Mesothelial cell of epicardium (in vitro differentiated cells): Measurements from ENCODE around the gene PRKD2. TPM values are rescaled to one million over a fixed set of nuclear protein-coding genes. Genes with fewer than 3 reads are reported as not detected.

Experiments used
- DNase-seq, 2 experiments: peaks; one replicate each; pipeline ENCODE4 v3.0.0; 2021; ENCODE audit warnings: low spot score in 2 of 2; ENCODE audit not compliant: unreplicated experiment in 2 of 2
- H3K27ac Mint-ChIP-seq: 2 replicates; pipeline ENCODE4 v1.8.0; 2021; ENCODE audit warnings: mixed read lengths
- H3K27me3 Mint-ChIP-seq: 2 replicates; pipeline ENCODE4 v1.8.0; 2021; ENCODE audit warnings: low read depth, mixed read lengths
- H3K36me3 Mint-ChIP-seq: 2 replicates; pipeline ENCODE4 v1.8.0; 2021; ENCODE audit warnings: mixed read lengths
- H3K4me1 Mint-ChIP-seq: 2 replicates; pipeline ENCODE4 v1.8.0; 2021; ENCODE audit warnings: mixed read lengths
- H3K4me3 Mint-ChIP-seq: 2 replicates; pipeline ENCODE4 v1.8.0; 2021; ENCODE audit warnings: mild to moderate bottlenecking, moderate library complexity, mixed read lengths
- H3K9me3 Mint-ChIP-seq: 2 replicates; pipeline ENCODE4 v1.8.0; 2021; ENCODE audit warnings: mixed read lengths
- total RNA-seq: library from RNA; stranded (reverse); gene quantifications from 3 replicates; pipeline ENCODE4 v1.2.1, GENCODE V29; 2021
- TF ChIP-seq, protein P1 (sequence below): fragments of 200-600 bp; sonication (generic); IDR thresholded peaks from one replicate; pipeline ENCODE4 v1.5.0; 2021; ENCODE audit warnings: antibody characterized with exemption; ENCODE audit not compliant: unreplicated experiment

PRKD2 gene
- total RNA-seq, 1 donor from 2014 or later = 74.7 TPM

GRCh38 chr19:46726551-46726950 lies 9.6 kb upstream of the PRKD2 start:
- H3K4me3 Mint-ChIP-seq = no peak overlapping the region
- TF ChIP-seq, protein P1, sequence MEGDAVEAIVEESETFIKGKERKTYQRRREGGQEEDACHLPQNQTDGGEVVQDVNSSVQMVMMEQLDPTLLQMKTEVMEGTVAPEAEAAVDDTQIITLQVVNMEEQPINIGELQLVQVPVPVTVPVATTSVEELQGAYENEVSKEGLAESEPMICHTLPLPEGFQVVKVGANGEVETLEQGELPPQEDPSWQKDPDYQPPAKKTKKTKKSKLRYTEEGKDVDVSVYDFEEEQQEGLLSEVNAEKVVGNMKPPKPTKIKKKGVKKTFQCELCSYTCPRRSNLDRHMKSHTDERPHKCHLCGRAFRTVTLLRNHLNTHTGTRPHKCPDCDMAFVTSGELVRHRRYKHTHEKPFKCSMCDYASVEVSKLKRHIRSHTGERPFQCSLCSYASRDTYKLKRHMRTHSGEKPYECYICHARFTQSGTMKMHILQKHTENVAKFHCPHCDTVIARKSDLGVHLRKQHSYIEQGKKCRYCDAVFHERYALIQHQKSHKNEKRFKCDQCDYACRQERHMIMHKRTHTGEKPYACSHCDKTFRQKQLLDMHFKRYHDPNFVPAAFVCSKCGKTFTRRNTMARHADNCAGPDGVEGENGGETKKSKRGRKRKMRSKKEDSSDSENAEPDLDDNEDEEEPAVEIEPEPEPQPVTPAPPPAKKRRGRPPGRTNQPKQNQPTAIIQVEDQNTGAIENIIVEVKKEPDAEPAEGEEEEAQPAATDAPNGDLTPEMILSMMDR = no peak
- H3K36me3 Mint-ChIP-seq = peaks cover 20% of the 10 kb centered on the region
- H3K27ac Mint-ChIP-seq = no peak overlapping the region
- no peak for DNase-seq
- H3K9me3 Mint-ChIP-seq = no peaks in the 10 kb centered on the region
- H3K27me3 Mint-ChIP-seq = no peaks in the 10 kb centered on the region
- H3K4me1 Mint-ChIP-seq = peaks cover 7% of the 10 kb centered on the region

DNA sequence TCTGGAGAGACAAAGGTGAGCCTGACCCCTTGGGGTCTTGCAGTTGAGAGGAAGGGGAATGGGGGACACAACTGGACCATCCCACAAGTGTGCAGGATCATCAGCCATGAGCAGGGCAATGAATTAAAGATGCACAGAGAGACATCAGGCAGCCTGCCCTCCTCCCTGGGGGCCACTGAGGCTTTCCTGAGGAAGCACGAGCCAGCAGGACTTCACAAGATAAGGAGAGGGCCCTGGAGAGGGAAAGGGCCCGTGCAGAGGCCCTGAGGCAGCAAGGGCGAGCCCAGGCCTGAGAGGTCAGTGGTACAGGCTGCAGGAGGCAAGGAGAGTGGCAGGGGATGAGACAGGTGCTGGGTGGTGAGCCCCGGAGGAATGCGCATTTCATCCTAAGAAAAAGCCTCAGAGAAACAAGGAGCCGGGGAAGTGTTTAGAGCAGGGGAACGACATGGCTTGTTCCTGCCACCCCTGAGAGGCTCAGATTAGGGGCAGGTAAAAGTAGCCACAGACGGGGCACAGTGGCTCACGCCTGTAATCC lies 9.0 kb upstream of the PRKD2 start:
- TF ChIP-seq, protein P1 = no peak
- Mint-ChIP-seq H3K4me1 (peaks cover under 1% of the 10 kb centered on the region), H3K27ac (peak overlapping the region; percentile 30), H3K27me3 (no peaks in the 10 kb centered on the region), H3K4me3 (no peak overlapping the region), H3K36me3 (peaks cover 20% of the 10 kb centered on the region), H3K9me3 (no peaks in the 10 kb centered on the region)
- peak in 1 of 2 experiments; percentile 0 for DNase-seq

- Mint-ChIP-seq H3K27me3 (no peaks in the 10 kb centered on the region), H3K9me3 (no peaks in the 10 kb centered on the region), H3K27ac (no peak overlapping the region), H3K4me3 (no peak overlapping the region), H3K4me1 (no peaks in the 10 kb centered on the region), H3K36me3 (peaks cover 20% of the 10 kb centered on the region)
- peak in 1 of 2 experiments; percentile 17 for DNase-seq
- TF ChIP-seq, protein P1 = no peak
These were observed 8.3 kb upstream of the PRKD2 start for GRCh38 chr19:46725036-46725820.

GRCh38 chr19:46724468-46724867 lies 7.6 kb upstream of the PRKD2 start:
- no peaks in the 10 kb centered on the region for H3K9me3 Mint-ChIP-seq

GRCh38 chr19:46723471-46723870 lies 6.6 kb upstream of the PRKD2 start:
- TF ChIP-seq, protein P1 = no peak
- H3K27me3 Mint-ChIP-seq = no peaks in the 10 kb centered on the region
- no peak overlapping the region for H3K4me3 Mint-ChIP-seq
- H3K4me1 Mint-ChIP-seq = no peaks in the 10 kb centered on the region
- H3K27ac Mint-ChIP-seq = no peak overlapping the region
- no peaks in the 10 kb centered on the region for H3K9me3 Mint-ChIP-seq
- H3K36me3 Mint-ChIP-seq = peaks cover 20% of the 10 kb centered on the region
- DNase-seq = no peak

More at GRCh38 chr19:46724468-46724867, 7.6 kb upstream of the PRKD2 start:
- Mint-ChIP-seq H3K36me3 (peaks cover 18% of the 10 kb centered on the region), H3K27ac (no peak overlapping the region), H3K27me3 (no peaks in the 10 kb centered on the region), H3K4me3 (no peak overlapping the region), H3K4me1 (no peaks in the 10 kb centered on the region)
- TF ChIP-seq, protein P1 = no peak
- DNase-seq = peak in 1 of 2 experiments; percentile 15
